Glomerular visceral epithelial cell (primary cell): ENCODE data around the gene CNIH1.
"Not testable (repeated sequence)": the region's sequence is repeated elsewhere in the genome, so short reads cannot be mapped to it uniquely, and the experiment has no call there.

Experiments
- DNase-seq: peaks from one replicate; pipeline ENCODE4 v3.0.0-alpha.2; 2016; ENCODE audit errors: extremely low spot score

Gene CNIH1

DNA sequence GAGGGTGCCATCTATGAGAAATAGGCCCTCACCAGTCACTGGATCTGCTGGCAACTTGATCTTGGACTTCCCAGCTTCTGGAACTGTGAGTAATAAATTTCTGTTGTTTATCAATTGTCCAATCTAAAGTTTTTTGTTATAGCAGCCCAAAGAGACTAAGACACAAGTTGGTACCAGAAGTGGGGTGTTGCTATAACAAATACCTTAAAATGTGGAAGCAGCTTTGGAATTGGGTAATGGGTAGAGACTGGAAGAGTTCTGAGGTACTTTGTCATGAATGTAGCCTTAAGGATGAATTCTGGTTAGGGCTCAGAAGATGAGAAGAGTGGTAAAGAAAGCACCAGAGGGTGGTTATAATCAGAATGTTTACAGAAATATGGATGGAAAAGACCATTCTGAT is 26.1 kb upstream of the CNIH1 start:
- no peak for DNase-seq

DNA sequence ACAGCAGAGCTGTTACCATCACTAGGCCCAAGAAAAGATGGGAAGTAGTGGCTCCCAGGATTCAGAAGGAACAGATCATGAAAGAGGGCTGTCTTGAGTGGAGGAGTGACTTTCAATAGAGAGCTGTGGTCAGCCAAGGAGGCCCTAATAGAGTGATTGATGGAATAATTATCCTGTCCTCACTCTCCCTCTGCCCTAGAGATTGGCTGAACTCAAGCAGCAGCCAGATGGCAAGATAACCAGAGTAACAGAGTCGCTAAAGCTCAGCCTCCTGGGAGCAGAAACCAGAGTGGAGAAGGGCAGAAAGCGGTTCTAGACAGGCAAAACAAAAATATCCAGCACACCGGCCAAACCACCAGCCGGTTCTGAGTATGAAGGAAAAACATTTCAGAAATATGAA is 24.5 kb upstream of the CNIH1 start:
- no peak for DNase-seq

DNA sequence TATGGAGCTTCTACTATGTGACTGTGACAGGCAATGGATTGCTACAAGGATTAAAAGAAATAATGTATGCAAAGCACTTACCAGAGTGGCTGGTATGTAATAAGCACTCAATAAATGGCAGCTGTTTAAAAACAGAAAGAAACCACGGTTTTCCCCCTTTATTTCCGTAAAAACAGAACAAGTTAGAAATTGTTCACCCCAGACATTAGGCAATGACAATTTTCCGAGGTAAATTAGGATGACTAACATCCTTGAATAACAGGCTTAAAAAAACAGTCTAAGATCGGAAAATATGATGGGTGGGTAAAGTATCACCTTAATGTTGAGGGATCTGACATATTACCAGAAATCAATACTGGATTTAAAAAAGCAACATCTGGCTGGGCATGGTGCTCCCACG is 20.9 kb upstream of the CNIH1 start:
- no peak for DNase-seq

DNA sequence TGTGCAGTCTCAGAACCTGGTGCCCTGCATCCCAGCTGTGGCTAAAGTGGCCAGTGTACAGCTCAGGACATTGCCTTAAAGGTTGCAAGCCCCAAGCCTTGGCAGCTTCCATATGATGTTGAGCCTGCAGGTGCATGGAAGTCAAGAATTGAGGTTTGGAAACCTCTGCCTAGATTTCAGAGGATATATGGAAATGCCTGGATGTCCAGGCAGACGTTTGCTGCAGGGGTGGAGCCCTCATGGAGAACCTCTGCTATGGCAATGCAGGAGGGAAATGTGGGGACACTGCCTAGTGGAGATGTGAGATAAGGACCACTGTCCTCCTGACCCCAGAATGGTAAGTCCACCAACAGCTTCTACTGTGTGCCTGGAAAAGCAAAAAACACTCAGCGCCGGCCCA is 17.9 kb upstream of the CNIH1 start:
- no peak for DNase-seq

DNA sequence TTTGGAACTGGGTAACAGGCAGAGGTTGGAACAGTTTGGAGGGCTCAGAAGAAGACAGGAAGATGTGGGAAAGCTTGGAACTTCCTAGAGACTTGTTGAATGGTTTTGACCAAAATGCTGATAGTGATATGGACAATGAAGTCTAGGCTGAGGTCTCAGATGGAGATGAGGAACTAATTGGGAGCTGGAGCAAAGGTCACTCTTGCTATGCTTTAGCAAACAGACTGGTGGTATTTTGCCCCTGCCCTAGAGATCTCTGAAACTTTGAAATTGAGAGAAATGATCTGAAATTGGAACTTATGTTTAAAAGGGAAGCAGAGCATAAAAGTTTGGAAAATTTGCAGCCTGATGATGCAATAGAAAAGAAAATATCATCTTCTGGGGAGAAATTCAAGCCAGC is 17.4 kb upstream of the CNIH1 start:
- DNase-seq: not testable (repeated sequence)

DNA sequence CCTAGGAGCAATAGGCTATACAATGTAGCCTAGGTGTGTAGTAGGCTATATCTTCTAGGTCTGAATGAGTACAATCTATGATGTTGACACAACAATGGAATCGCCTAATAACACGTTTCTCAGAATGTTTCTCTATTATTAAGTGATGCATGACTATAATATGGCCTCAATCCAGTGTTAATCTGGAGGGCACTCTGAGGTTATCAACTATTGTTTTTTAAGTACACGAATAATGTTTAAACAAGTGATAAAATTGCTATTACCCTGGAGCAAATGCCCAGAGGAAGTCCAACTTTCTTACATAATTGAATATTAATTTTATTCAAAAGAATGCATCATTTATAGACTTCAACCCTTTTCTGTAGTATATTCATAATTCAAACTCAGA is 16.4 kb upstream of the CNIH1 start:
- DNase-seq: no peak

DNA sequence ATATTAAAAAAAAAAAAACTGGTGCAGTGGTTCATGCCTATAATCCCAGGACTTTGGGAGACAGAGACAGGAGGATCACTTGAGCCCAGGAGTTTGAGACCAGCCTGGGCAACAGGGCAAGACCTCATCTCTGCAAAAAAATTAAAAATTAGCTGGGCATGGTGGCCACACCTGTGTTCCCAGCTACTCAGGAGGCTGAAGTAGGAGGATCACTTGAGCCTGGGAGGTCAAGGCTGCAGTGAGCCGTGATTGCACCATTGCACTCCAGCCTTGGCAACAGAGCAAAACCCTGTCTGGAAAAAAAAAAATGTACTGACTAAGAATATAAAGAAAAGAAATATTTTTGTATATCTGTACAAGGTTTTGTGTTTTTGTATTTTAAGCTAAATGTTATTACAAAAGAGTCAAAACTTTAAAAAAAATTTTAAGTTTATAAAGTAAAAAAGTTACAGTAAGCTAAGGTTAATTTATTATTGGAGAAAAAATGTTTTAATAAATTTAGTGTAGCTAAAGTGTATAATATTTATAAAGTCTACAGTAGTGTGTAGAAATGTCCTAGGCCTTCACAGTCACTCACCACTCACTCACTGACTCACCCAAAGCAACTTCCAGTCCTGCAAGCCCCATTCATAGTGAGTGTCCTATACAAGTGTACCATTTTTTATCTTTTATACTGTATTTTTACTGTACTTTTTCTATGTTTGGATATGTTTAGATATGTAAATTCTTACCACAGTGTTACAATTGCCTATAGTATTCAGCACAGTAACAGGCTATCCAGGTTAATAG is 15.8 kb upstream of the CNIH1 start:
- not testable (repeated sequence) for DNase-seq

DNA sequence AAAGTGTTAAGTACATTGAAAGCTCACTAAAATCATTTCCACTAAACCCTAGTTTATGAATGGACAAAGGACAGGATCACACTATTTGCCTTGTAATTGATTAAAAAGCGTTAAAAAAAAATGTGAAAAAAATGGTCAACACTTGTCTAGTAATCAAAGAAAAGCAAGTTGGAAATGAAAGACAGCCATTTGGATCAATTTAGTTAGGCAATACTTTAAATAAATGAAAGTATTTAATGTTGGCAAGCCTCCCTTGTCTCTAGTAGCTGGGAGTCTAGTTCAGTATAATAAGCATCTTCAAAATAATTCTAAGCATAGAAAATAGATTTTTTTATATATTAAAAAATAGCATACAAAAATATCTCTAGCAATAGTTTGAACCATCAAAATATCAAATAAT is 14.2 kb upstream of the CNIH1 start:
- no peak for DNase-seq

DNA sequence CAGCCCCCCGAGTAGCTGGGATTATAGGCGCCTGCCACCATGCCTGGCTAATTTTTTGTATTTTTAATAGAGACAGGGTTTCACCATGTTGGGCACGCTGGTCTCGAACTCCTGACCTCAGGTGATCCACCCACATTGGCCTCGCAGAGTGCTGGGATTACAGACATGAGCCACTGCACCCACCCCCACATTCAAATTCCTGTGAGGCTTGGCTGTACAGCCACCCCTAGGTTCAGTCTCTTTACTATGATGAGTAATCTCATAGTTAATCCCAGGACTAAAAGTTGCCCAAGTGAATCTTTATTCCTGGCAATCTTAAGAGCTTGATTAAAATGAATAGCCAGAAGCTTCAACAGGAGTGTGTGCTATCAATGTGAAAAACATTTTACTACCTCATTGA is 12.8 kb upstream of the CNIH1 start:
- not testable (repeated sequence) for DNase-seq

DNA sequence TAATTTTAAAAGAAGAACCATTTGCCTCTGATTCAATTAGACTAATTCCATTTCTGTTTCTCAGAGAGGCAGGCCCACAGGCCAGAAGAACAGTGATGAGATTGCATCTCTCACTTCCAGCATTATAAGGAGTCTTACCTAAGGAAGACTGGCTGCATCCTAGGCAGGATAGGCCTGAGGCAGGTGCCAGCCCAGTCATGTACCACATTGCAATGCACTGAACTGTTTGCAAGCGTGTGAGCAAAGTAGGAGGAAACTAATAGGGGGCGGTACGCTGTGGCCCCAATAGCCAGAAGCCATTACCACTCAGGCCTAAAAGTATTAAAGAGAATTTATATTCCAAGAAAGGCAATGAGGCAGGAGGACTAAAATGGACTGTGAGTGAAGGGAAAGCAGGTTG is 12.1 kb upstream of the CNIH1 start:
- no peak for DNase-seq

DNA sequence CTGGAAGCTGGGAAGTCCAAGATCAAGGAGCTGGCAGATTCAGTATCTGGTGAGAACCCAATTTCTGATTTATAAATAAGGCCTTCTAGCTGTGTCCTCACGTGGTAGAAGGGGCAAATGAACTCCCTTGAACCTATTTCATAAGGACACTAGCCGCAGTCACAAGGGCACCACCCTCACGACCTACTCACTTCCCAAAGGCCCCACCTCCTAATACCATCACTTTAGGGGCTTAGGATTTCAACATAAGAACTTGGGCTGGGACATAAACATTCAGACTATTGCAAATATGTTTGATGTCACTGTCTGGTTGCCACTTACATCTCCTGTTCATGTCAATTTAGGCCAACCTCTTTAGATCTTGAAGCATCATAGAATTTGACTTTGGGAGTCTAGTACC is 10.8 kb upstream of the CNIH1 start:
- DNase-seq: no peak

DNA sequence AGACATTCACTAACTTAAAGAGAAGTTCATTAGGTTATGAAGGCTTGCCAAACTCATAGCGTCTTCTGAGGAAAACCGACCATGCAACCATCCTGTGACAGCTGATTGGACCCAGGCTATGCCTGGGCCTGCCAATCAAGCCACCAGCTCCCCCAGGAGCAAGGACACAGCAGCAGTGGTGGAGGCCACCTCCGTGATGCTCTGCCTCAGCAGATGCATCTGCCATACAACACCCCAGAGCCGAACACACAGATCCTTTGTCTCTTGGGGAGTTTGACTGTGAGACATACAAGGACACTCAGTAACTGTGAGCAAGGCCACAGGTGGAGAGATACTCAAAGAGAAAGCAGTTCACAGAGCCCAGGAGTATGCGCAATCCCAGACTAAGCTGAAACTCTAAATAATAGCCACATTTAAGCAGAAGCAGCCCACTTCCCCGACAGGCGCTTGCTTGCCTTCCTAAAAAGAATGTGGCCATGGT is 10.0 kb upstream of the CNIH1 start:
- DNase-seq: no peak

DNA sequence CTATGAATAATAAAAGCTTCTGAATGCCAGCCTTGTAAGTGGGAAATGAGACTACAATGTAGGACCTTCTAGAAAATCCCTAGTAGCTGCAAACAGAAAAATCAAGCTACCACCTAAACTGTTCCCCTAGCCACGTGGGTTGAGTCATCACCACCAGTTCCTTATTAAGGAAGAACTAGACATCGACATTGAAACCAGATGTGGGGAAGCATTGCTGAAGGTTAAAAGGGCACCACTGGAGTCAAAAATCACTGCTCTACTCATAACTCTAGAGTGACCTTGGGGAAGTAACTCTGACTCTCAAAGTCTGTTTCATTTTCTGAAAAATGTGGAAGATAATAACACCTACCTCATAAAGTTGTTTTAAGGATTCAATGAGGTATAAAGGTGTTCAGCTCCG is 9.4 kb upstream of the CNIH1 start:
- DNase-seq: no peak

DNA sequence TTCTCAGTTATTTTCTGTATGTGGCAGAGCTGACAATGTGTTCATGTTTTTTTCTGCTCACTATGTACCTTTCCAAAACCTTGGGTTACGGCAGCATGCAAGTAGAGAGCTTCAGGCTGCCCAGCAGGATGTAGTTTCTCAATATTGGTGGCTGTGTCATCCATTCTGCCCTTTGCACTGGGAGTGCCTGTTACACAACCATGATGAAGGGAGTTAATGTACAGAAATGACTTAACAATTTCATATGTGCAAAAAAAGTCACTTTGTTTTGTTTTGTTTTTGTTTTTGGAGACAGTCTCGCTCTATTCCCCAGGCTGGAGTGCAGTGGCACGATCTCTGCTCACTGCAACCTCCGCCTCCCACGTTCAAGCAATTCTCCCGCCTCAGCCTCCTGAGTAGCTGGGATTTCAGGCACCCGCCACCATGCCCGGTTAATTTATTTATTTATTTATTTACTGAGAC is 6.1 kb upstream of the CNIH1 start:
- no peak for DNase-seq

DNA sequence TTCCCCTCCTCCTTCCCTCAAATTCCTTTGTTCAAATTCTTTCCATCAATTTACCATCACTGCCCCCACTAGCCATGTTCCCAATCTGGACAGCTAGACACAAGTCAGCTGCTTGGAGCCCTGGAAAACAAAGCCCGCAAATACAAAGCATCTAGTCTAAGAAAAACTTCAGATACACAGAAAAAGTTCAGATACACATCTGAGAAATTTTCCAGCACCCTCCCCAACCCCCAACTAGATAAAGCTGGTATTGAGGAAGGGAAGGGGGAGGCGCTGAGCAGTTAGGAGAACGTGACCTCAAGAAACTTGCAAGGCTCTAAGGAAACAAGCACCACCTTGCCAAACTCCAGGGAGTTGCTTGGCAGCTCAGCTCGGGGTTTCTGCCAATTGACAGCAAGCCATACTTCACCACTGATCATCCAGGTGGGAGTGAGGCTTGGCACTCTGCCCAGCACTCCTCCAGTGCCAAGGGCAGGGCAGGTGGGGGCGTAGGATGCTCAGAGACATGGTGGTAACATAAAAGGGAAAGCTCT is 5.1 kb upstream of the CNIH1 start:
- DNase-seq: no peak

DNA sequence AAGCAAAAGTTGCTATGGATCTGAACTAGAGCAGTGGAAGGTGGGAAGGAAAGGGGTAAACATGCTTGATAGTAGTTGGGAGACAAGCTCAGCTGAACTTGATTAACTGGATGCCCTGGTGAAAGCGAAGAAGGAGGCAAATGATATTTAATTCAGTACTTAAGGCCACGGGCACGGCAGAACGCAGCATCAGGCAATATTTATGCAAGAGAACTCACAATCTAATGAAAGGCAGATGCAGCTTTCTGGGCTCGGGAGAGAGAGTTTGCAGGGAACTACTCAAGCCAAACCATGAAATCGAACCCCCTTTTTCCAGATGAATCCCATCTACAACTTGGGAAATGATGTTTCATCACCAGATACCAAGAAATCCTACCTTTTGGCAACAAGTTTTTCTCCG is 3.5 kb upstream of the CNIH1 start:
- DNase-seq: no peak

DNA sequence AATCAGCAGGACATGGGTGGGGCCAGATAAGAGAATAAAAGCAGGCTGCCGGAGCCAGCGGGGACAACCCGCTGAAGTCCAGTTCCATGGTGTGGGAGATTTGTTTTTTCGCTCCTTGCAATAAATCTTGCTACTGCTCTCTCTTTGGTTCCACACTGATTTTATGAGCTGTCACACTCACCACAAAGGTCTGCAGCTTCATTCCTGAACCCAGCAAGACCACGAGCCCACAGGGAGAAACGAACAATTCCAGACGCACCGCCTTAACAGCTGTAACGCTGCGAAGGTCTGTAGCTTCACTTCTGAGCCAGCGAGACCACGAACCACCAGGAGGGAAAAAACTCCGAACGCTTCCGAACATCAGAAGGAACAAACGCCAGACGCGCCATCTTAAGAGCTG is 2.8 kb upstream of the CNIH1 start:
- no peak for DNase-seq

DNA sequence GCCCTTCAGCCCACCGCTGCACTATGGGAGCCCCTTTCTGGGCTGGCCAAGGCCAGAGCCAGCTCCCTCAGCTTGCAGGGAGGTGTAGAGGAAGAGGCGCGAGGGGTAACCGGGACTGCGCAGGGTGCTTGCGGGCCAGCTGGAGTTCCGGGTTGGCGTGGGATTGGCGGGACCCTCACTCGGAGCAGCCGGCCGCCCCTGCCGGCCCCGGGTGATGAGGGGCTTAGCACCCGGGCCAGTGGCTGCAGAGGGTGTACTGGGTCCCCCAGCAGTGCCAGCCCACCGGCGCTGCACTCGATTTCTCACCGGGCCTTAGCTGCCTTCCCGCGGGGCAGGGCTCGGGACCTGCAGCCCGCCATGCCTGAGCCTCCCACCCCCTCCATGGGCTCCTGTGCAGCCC is 1.8 kb upstream of the CNIH1 start:
- not testable (repeated sequence) for DNase-seq

DNA sequence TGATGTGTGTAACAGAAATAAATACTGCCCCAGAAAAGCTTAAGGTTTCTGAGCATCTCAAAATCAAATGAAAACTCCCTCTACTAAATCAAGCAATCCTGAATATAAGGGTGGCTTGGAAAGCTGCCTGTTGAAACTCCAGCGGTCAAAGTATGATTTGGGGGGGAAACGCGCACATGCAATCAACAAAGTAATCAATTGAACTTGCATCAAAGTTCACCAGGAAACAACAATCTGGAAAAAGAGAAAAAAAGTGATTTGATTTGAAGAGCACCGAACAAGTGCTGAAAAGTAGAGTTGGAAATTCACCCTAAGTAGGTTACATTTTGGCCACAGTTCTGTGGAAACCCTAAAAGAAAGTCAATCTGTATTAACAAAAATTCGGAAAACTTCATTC is 700 bp downstream of the CNIH1 start:
- DNase-seq: peak; percentile 4

DNA sequence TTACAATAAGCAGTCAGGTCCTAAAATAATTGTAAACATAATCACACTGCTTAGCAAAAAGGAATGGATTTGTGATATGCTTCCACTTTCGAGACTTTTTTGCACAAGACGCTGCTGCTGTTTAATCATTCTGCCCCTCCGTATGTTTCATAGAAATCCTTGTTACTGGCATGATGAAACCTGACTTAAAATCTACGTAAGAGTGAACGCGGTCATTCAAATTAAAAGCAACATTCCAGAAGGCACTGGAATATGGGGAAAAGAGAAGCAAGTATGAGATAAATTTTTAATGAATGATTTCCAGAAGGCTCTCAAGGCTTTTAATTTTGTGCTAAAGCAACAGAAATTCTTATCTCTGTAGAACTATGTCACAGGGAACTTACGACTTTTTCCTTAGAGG is 1.1 kb downstream of the CNIH1 start:
- DNase-seq: no peak

DNA sequence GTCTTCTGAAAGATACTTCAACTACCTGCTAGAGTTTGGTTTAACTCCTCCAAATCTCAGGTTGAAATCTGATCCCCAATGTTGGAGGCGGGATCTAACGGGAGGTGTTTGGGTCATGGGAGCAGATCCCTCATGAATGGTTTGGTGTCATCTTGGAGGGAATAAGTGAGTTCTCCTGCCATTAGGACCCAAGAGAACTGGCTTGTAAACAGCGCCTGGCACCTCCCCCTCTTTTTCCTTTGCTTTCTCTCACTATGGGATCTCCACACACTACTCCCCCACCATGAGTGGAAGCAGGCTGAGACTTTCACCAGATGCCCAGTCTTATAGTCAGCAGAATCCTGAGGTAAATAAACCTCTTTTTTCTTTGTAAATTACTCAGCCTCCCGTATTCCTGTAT is 2.5 kb downstream of the CNIH1 start:
- no peak for DNase-seq

DNA sequence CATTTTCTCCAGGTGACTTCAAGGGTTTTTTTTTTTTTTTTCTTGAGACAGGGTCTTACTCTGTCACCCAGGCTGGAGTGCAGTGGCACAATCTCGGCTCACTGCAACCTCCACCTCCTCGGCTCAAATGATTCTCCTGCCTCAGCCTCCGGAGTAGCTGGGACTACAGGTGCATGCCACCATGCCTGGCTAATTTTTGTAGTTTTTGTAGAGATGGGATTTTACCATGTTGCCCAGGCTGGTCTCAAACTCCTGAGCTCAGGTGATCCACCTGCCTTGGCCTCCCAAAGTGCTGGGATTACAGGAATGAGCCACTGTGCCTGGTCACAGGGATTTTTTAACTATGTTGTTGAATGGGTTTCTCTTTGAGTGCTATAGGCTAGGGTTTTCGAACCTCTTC is 3.2 kb downstream of the CNIH1 start:
- DNase-seq: not testable (repeated sequence)

DNA sequence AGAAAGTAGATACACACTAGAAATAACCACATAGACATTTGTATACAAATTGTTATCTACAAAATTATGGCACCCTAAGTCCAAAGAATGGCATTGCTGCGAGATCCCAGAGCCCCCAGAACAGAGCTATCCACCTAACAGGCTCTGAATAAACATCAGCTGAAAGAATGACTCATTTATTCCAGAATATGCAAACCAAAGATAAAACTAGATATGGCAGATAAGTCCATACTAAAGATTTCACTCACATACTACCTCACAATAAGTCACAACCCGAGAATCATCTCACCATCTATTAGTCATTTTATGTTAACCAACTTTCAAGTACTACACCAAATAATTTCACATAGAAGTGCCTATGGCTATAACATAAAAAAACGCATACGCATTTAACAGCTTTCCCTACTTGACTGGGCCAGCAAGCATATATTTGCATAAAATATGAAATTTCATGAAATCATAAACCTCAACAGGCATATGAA is 5.6 kb downstream of the CNIH1 start:
- no peak for DNase-seq

DNA sequence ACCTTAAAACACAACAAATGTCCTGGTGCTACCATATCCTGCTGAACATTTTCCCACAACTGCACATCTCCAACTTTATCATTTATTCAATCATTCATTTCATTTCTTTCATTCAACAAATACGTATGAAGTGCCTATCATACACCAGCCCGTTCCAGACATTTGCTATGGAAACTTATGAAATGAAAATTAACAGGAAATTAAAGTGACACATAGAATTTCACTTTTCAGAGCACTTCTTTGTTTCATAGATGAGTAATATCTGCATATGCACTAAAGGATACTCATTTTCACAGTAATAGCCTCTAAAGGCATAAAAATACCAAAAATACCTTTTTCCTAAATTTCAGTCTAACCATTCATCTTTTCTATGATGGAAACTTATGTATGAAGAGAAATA is 12.6 kb downstream of the CNIH1 start:
- DNase-seq: no peak
